Astrocyte (in vitro differentiated cells and primary cell): ENCODE data around the gene S100P.

Source experiments
- CTCF ChIP-seq: IDR thresholded peaks from 2 replicates; pipeline ENCODE4 v1.5.1; 2011; ENCODE audit warnings: low read depth, mild to moderate bottlenecking, inconsistent platforms, low read length, moderate library complexity; ENCODE audit not compliant: insufficient read depth
- EZH2 ChIP-seq: IDR thresholded peaks from 2 replicates; pipeline ENCODE4 v1.6.1; 2012; ENCODE audit warnings: mild to moderate bottlenecking, low read length, inconsistent platforms; ENCODE audit not compliant: insufficient read depth

- TF ChIP-seq CTCF (no peak), EZH2 (no peak)
These were observed 37.6 kb downstream of the S100P start for GRCh38 chr4:6731318-6731675.
